ENCODE data around the gene TRPT1. TPM values are rescaled to one million over a fixed set of nuclear protein-coding genes. Genes with fewer than 3 reads are reported as not detected.

The TRPT1 gene, protein sequence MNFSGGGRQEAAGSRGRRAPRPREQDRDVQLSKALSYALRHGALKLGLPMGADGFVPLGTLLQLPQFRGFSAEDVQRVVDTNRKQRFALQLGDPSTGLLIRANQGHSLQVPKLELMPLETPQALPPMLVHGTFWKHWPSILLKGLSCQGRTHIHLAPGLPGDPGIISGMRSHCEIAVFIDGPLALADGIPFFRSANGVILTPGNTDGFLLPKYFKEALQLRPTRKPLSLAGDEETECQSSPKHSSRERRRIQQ
- total RNA-seq, result 52.0 and 53.9 TPM in 2 replicates
- long read RNA-seq, partial matches to known transcripts, result 0 of 6 reads
- long read RNA-seq, other reads (novel, unspliced or antisense), result 5 of 6 reads

DNA sequence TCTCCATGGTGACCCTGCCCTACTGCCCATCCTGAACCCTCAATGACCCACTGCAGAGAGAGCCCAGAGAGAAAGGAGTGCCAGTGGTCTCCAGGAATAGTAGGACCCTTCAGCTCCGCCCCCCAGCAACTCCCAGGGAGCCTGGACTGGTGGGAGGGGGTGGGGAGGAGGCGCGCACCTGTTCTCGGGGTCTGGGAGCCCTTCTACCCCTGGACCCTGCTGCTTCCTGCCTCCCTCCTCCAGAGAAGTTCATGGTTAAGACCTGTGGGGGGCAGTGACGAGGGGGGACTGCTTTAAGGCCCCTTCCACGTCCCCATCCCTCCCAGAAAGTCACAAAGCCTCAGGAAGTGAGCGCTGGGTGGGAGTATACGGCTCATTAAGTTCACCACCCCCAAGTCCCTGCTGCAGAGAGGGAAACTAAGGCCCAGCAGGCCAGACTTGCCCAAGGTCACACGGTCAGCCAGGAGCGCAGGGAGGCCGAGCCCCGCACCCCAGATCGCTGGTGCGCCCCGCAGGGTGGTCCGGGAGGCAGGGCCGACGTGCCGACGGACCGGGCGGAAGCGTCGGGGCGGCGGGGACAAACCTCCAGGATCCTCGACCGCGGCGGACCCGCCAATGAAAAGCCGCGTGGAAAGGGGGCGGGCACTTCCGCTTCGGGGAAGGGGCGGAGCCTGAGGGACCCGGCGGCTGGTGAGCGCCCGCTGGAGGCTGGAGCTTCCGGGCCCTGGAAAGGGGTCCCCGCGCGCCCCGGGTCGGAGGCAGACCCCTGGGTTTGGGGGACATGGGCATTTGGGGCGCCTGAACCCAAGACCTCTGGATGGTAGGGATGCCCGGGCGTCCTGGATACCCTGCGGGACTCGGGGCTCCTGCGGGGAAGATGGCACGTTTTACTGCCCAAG, at the start of gene TRPT1, which contains the start of gene NUDT22:
TRPT1 (minus strand) TSS at position 579 of the 899 bp plus-strand sequence; CDS start at position 253, 326 bp downstream.
NUDT22 (plus strand) TSS at position 667 of the 899 bp plus-strand sequence. CDS start 379 bp downstream, outside the sequence.
- peak; percentile 87 for DNase-seq (ENCODE audit: low spot score, unreplicated experiment)
- peak within 1 kb of the TSS; percentile 87 for H3K4me3 Mint-ChIP-seq (ENCODE audit: low read depth)
- no peaks in the 10 kb centered on the region for H3K36me3 Mint-ChIP-seq (ENCODE audit: insufficient read depth)
- no peaks in the 10 kb centered on the region for H3K27me3 Mint-ChIP-seq
- TF ChIP-seq, protein P1, sequence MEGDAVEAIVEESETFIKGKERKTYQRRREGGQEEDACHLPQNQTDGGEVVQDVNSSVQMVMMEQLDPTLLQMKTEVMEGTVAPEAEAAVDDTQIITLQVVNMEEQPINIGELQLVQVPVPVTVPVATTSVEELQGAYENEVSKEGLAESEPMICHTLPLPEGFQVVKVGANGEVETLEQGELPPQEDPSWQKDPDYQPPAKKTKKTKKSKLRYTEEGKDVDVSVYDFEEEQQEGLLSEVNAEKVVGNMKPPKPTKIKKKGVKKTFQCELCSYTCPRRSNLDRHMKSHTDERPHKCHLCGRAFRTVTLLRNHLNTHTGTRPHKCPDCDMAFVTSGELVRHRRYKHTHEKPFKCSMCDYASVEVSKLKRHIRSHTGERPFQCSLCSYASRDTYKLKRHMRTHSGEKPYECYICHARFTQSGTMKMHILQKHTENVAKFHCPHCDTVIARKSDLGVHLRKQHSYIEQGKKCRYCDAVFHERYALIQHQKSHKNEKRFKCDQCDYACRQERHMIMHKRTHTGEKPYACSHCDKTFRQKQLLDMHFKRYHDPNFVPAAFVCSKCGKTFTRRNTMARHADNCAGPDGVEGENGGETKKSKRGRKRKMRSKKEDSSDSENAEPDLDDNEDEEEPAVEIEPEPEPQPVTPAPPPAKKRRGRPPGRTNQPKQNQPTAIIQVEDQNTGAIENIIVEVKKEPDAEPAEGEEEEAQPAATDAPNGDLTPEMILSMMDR (IDR thresholded peaks at IDR 0.05; ENCODE audit: unreplicated experiment), result peak; percentile 39
- no peaks in the 10 kb centered on the region for H3K9me3 Mint-ChIP-seq (ENCODE audit: low read depth)
- peak within 1 kb of the TSS; percentile 88 for H3K27ac Mint-ChIP-seq
- H3K4me1 Mint-ChIP-seq (ENCODE audit: low read depth), result peaks cover 14% of the 10 kb centered on the region

DNA sequence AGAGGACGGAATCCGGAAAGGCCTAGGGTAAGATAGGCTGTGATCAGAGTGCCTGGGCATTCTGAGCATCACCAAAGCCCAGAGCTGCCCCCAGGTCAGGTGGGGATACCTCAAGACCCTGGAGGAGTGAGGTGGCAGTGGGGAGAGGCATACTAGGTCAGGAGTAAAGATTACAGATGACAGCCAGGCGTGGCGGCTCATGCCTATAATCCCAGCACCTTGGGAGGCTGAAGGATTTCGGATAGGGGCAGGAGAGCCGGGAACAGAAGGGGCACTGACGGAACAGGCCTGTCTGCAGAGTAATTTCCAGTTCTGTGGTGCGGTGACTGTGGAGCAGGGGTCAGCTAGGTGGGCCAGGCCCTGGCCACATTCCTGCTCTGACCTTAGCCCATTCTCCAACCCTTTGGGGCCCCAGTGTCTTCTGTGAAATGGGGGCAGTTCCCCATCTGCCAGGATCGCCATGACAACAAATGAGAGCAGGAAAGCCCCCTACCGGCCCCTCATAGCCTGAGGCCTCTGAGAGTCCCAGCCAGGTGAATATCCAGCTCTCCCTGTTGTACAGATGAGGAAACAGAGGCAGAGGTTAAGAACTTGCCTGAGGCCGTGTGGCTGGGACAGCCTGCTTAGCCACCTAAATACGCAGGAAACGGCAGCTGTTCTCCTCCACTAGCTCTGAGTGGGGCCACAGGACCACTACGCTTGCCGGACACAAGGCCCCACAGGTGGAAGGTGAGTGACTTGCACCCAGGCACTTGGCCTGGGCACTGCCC, 49.2 kb upstream of the TRPT1 start:
- Mint-ChIP-seq H3K4me3 (ENCODE audit: low read depth) (no peak overlapping the region), H3K27ac (no peak overlapping the region), H3K36me3 (ENCODE audit: insufficient read depth) (peaks cover 7% of the 10 kb centered on the region), H3K4me1 (ENCODE audit: low read depth) (peaks cover 6% of the 10 kb centered on the region), H3K27me3 (no peaks in the 10 kb centered on the region), H3K9me3 (ENCODE audit: low read depth) (no peaks in the 10 kb centered on the region)
- DNase-seq (ENCODE audit: low spot score, unreplicated experiment), result no peak
- TF ChIP-seq, protein P1 (IDR thresholded peaks at IDR 0.05; ENCODE audit: unreplicated experiment), result no peak

DNA sequence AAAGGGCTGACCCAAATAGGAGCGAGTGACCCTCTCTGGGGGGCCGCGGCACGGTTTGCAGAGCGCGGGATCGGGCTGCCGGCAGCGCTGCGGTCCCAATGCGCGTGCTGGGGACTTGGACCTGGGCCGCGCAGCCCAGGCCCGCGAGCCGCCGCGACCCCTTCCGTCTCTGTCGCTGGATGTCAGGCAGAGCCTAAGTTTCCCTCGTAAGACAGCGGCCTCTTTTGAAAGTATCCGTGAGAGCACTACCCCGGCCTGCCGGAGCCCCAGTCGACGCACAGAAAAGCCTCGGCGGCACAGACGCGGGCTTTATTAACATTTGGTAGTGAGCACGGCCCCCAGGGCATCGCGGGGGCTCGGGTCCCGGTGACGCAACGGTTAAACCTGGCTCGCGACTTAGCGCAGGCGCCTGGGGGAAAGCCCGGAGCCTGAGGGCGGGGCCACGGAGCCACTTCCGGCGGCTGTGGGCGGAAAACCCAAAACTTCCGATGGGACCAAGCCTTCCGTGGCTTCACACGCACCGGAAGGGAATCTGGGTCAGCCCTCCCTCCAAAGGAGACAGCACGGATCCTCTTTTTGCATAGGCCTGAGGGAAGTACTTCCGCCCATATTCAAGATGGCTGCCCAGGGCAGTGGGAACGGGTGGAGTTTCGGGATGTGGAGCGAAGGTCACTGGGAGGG, 43.7 kb upstream of the TRPT1 start:
- Mint-ChIP-seq H3K27ac (peak overlapping the region; percentile 99), H3K4me1 (ENCODE audit: low read depth) (peaks cover 12% of the 10 kb centered on the region), H3K36me3 (ENCODE audit: insufficient read depth) (peaks cover 2% of the 10 kb centered on the region), H3K27me3 (no peaks in the 10 kb centered on the region), H3K9me3 (ENCODE audit: low read depth) (no peaks in the 10 kb centered on the region), H3K4me3 (ENCODE audit: low read depth) (peak overlapping the region; percentile 98)
- TF ChIP-seq, protein P1 (IDR thresholded peaks at IDR 0.05; ENCODE audit: unreplicated experiment), result peak; percentile 19
- peak; percentile 91 for DNase-seq (ENCODE audit: low spot score, unreplicated experiment)

DNA sequence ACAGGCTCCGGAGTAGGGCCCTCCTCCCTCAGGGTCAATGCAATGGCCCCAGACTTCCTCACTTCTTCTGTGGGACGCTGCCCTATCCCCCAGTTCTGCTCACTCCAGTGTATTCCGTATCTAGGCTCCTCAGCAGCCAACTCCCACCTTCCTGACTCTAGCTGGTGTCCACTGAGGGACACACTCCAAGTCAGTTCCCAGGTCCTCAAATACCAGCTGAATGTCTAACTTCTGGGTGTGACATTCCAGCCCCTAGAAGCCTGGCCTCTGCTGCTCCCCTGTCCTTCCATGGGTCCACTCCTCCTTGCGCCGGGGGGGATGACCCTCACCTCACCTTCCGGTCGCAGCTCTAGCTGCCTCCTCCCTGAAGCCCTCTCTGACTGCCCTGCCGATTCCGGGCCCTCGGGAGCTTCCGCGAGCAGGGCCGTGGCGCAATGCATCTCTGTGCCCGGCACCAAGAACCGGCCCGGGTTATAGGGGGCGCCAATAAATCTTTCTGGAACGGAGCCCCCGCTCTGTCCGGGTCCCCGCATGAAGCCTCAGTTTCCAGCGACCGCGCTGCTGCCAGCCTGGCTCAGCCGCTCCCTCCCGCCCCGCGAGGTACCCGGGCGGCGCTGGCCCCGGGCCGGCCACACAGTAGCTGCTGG, 43.0 kb upstream of the TRPT1 start:
- peaks cover 12% of the 10 kb centered on the region for H3K4me1 Mint-ChIP-seq (ENCODE audit: low read depth)
- peaks cover 2% of the 10 kb centered on the region for H3K36me3 Mint-ChIP-seq (ENCODE audit: insufficient read depth)
- TF ChIP-seq, protein P1 (IDR thresholded peaks at IDR 0.05; ENCODE audit: unreplicated experiment), result no peak
- no peaks in the 10 kb centered on the region for H3K9me3 Mint-ChIP-seq (ENCODE audit: low read depth)
- no peak for DNase-seq (ENCODE audit: low spot score, unreplicated experiment)
- H3K4me3 Mint-ChIP-seq (ENCODE audit: low read depth), result peak overlapping the region; percentile 98
- H3K27ac Mint-ChIP-seq, result peak overlapping the region; percentile 90
- no peaks in the 10 kb centered on the region for H3K27me3 Mint-ChIP-seq
